ENCODE data around the gene RXFP4.
A peak's percentile ranks its signal among the peaks of the same experiment; 100 is the strongest.
"Not testable (repeated sequence)": the region's sequence is repeated elsewhere in the genome, so short reads cannot be mapped to it uniquely, and the experiment has no call there.

RXFP4 gene

GRCh38 chr1:155940993-155941844 lies at the start of gene RXFP4:
Gene RXFP4, plus strand, starts transcription at chr1:155941638. Its CDS starts 72 bp downstream, at chr1:155941710.
- no peak for DNase-seq (ENCODE audit: low read depth)

GRCh38 chr1:155892796-155893195 lies 48.6 kb upstream of the RXFP4 start:
- no peak for DNase-seq (ENCODE audit: low read depth)

GRCh38 chr1:155893389-155894142 lies 47.9 kb upstream of the RXFP4 start:
- DNase-seq (ENCODE audit: low read depth), result no peak

- not testable (repeated sequence) for DNase-seq (ENCODE audit: low read depth)
Measured at GRCh38 chr1:155895617-155896016, 45.8 kb upstream of the RXFP4 start.

GRCh38 chr1:155896476-155896875 lies 45.0 kb upstream of the RXFP4 start:
- not testable (repeated sequence) for DNase-seq (ENCODE audit: low read depth)

GRCh38 chr1:155897746-155898145 lies 43.7 kb upstream of the RXFP4 start:
- no peak for DNase-seq (ENCODE audit: low read depth)

- no peak for DNase-seq (ENCODE audit: low read depth)
Measured at GRCh38 chr1:155898888-155899287, 42.5 kb upstream of the RXFP4 start.

GRCh38 chr1:155899683-155900082 lies 41.8 kb upstream of the RXFP4 start:
- DNase-seq (ENCODE audit: low read depth), result no peak

- no peak for DNase-seq (ENCODE audit: low read depth)
Measured at GRCh38 chr1:155900161-155900560, 41.3 kb upstream of the RXFP4 start.

GRCh38 chr1:155904261-155904660 lies 37.2 kb upstream of the RXFP4 start:
- no peak for DNase-seq (ENCODE audit: low read depth)

- DNase-seq (ENCODE audit: low read depth), result no peak
Measured at GRCh38 chr1:155909894-155910293, 31.5 kb upstream of the RXFP4 start.

GRCh38 chr1:155910621-155911121 lies 30.8 kb upstream of the RXFP4 start:
- DNase-seq (ENCODE audit: low read depth), result no peak

GRCh38 chr1:155911156-155912055 lies 30.0 kb upstream of the RXFP4 start, which contains the start of gene RIT1:
Gene RIT1, minus strand, starts transcription at chr1:155911349. Its CDS starts 588 bp downstream, at chr1:155910761.
- DNase-seq (ENCODE audit: low read depth), result peak; percentile 65

- DNase-seq (ENCODE audit: low read depth), result no peak
Measured at GRCh38 chr1:155912056-155912536, 29.3 kb upstream of the RXFP4 start.

- DNase-seq (ENCODE audit: low read depth), result no peak
Measured at GRCh38 chr1:155913969-155914757, 27.3 kb upstream of the RXFP4 start.

- DNase-seq (ENCODE audit: low read depth), result no peak
Measured at GRCh38 chr1:155918660-155919059, 22.8 kb upstream of the RXFP4 start.

- no peak for DNase-seq (ENCODE audit: low read depth)
Measured at GRCh38 chr1:155919801-155920200, 21.6 kb upstream of the RXFP4 start.

GRCh38 chr1:155920717-155921116 lies 20.7 kb upstream of the RXFP4 start:
- DNase-seq (ENCODE audit: low read depth), result no peak

- DNase-seq (ENCODE audit: low read depth), result no peak
Measured at GRCh38 chr1:155925506-155925905, 15.9 kb upstream of the RXFP4 start.

GRCh38 chr1:155929057-155929456 lies 12.4 kb upstream of the RXFP4 start:
- DNase-seq (ENCODE audit: low read depth), result no peak

GRCh38 chr1:155930725-155931124 lies 10.7 kb upstream of the RXFP4 start:
- DNase-seq (ENCODE audit: low read depth), result not testable (repeated sequence)
